Liver (tissue), 9 donors: ENCODE data around the gene PAK1IP1. TPM values are rescaled to one million over a fixed set of nuclear protein-coding genes. Genes with fewer than 3 reads are reported as not detected.
"Not testable (repeated sequence)": the region's sequence is repeated elsewhere in the genome, so short reads cannot be mapped to it uniquely, and the experiment has no call there.

Experiments used
- DNase-seq: peaks from one replicate; pipeline ENCODE4 v3.0.0-alpha.2; 2017; ENCODE audit warnings: low spot score
- H3K27ac ChIP-seq, 2 donors: one replicate each; pipeline ENCODE4 v1.7.0; 2013; ENCODE audit warnings: inconsistent platforms in 2 of 2, low read length in 2 of 2, control low read depth in 1 of 2, low read depth in 1 of 2, mild to moderate bottlenecking in 1 of 2
- H3K27me3 ChIP-seq, 4 donors: one replicate each; pipeline versions ENCODE4 v1.6.1 to v1.7.0; 2013; ENCODE audit warnings: low read length in 3 of 4, inconsistent platforms in 1 of 4, mild to moderate bottlenecking in 1 of 4, moderate library complexity in 1 of 4; ENCODE audit not compliant: control insufficient read depth in 4 of 4, insufficient read depth in 4 of 4
- H3K36me3 ChIP-seq, 4 donors: one replicate each; pipeline versions ENCODE4 v1.6.1 to v1.7.0; 2013; ENCODE audit warnings: low read length in 3 of 4, mild to moderate bottlenecking in 3 of 4, low read depth in 1 of 4, moderate library complexity in 1 of 4; ENCODE audit not compliant: control insufficient read depth in 4 of 4, insufficient read depth in 3 of 4
- H3K4me1 ChIP-seq, 4 donors: one replicate each; pipeline versions ENCODE4 v1.6.1 to v1.7.0; 2013; ENCODE audit warnings: low read length in 3 of 4, mild to moderate bottlenecking in 3 of 4, moderate library complexity in 1 of 4; ENCODE audit not compliant: control insufficient read depth in 4 of 4, insufficient read depth in 4 of 4
- H3K4me3 ChIP-seq, 3 donors: one replicate each; pipeline versions ENCODE4 v1.6.1 to v1.7.0; 2013; ENCODE audit warnings: low read length in 3 of 3, control low read depth in 1 of 3, low read depth in 1 of 3, mild to moderate bottlenecking in 1 of 3
- H3K9ac ChIP-seq, 2 donors: one replicate each; pipeline ENCODE4 v1.7.0; 2013; ENCODE audit warnings: low read length in 2 of 2, mild to moderate bottlenecking in 2 of 2, moderate library complexity in 2 of 2, control low read depth in 1 of 2, low read depth in 1 of 2
- H3K9me3 ChIP-seq, 4 donors: one replicate each; pipeline versions ENCODE4 v1.6.1 to v1.7.0; 2013; ENCODE audit warnings: low read length in 3 of 4; ENCODE audit not compliant: control insufficient read depth in 4 of 4
- EGR1 ChIP-seq, 2 donors: IDR thresholded peaks; 2 replicates each; pipeline ENCODE4 v1.6.1; 2016 to 2018; ENCODE audit warnings: antibody characterized with exemption in 2 of 2, low read depth in 2 of 2
- FOXA1 ChIP-seq: IDR thresholded peaks from 2 replicates; pipeline ENCODE4 v1.6.1; 2016; ENCODE audit warnings: antibody characterized with exemption
- FOXA2 ChIP-seq: IDR thresholded peaks from 2 replicates; pipeline ENCODE4 v1.6.1; 2016; ENCODE audit warnings: antibody characterized with exemption
- GABPA ChIP-seq, 2 donors: IDR thresholded peaks in 1 of 2; conservative IDR thresholded peaks in 1 of 2; 2 replicates each; pipeline ENCODE4 v1.6.1; 2016; ENCODE audit warnings: antibody characterized with exemption in 2 of 2, mild to moderate bottlenecking in 1 of 2, moderate library complexity in 1 of 2
- HNF4A ChIP-seq, 2 donors: conservative IDR thresholded peaks; 2 replicates each; pipeline ENCODE4 v1.6.1; 2016; ENCODE audit warnings: antibody characterized with exemption in 2 of 2, mild to moderate bottlenecking in 2 of 2
- HNF4G ChIP-seq: IDR thresholded peaks from 2 replicates; pipeline ENCODE4 v1.6.1; 2016; ENCODE audit warnings: antibody characterized with exemption
- JUND ChIP-seq, 2 donors: IDR thresholded peaks; 2 replicates each; pipeline ENCODE4 v1.6.1; 2016; ENCODE audit warnings: antibody characterized with exemption in 2 of 2
- RAD21 ChIP-seq, 2 donors: IDR thresholded peaks; 2 replicates each; pipeline ENCODE4 v1.6.1; 2016; ENCODE audit warnings: antibody characterized with exemption in 2 of 2, mild to moderate bottlenecking in 2 of 2
- RXRA ChIP-seq, 2 donors: IDR thresholded peaks; 2 replicates each; pipeline ENCODE4 v1.6.1; 2017 to 2018; ENCODE audit warnings: antibody characterized with exemption in 2 of 2, mild to moderate bottlenecking in 1 of 2
- SP1 ChIP-seq: IDR thresholded peaks from 2 replicates; pipeline ENCODE4 v1.6.1; 2018; ENCODE audit warnings: antibody characterized with exemption, mild to moderate bottlenecking
- TAF1 ChIP-seq: conservative IDR thresholded peaks from 2 replicates; pipeline ENCODE4 v1.6.1; 2016; ENCODE audit warnings: antibody characterized with exemption, mild to moderate bottlenecking
- YY1 ChIP-seq: IDR thresholded peaks from 2 replicates; pipeline ENCODE4 v1.6.1; 2016; ENCODE audit warnings: antibody characterized with exemption, mild to moderate bottlenecking
- WGBS: extraction: QIAGEN DNeasy Blood & Tissue Kit; methylation state at CpG from one replicate; pipeline ENCODE4 v1.1.7; 2013; 5-methylcytosine and 5-hydroxymethylcytosine counted together
- polyA plus RNA-seq, 2 donors: library from polyadenylated mRNA; stranded (reverse) in 1 of 2; unstranded in 1 of 2; fragments of 200-250 nt in 1 of 2; fragments of >200 nt in 1 of 2; fragmentation: Nextera tagmentation in 1 of 2; extraction: Ambion mirVana in 1 of 2; gene quantifications; one replicate each; pipeline versions ENCODE4 v1.2.1 to v1.2.3, GENCODE V29; 2013 to 2015
- total RNA-seq, 2 donors: library from RNA; depleted of rRNA; stranded (reverse); fragments of >200 nt; gene quantifications; one replicate each; pipeline ENCODE4 v1.2.3, GENCODE V29; 2014
- TF ChIP-seq, protein P1 (sequence below): IDR thresholded peaks from 2 replicates; pipeline ENCODE4 v1.6.1; 2016; ENCODE audit warnings: antibody characterized with exemption
- TF ChIP-seq, protein P2 (sequence below): IDR thresholded peaks from 2 replicates; pipeline ENCODE4 v1.6.1; 2016; ENCODE audit warnings: antibody characterized with exemption, mild to moderate bottlenecking
- TF ChIP-seq, protein P3 (sequence below): IDR thresholded peaks from 2 replicates; pipeline ENCODE4 v1.6.1; 2016; ENCODE audit warnings: antibody characterized with exemption
- TF ChIP-seq, protein P4 (sequence below): fragments of 150-350 bp; IDR thresholded peaks from 2 replicates; pipeline ENCODE4 v1.5.1; 2017; ENCODE audit warnings: improper control_type of control experiment, low read depth, low read length; ENCODE audit not compliant: missing input control
- donor health status: healthy.
- donor health status: healthy.
- donor health status: healthy.
- donor health status: healthy.
- donor health status: healthy.

The PAK1IP1 gene
- total and polyA plus RNA-seq, 4 donors, result 6.0 to 10.8 (median 7.7) TPM

DNA sequence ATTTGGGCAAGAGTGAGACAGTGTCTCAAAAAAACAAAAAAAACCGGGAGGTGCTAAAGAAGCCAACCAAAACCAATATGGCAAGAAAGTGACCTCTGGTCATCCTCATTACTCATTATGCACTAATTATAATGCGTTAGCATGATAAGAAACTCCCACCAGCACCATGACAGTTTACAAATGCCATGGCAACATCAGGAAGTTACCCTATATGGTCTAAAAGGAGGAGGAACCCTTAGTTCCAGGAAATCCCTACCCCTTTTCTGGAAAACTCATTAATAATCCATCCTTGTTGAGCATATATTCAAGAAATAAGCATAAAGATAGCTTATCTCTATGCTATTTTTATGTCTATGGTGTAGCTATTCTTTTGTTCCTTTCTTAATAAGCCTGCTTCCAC, 32.0 kb upstream of the PAK1IP1 start:
- Histone ChIP-seq H3K4me1 (no peaks in the 10 kb centered on the region), H3K36me3 (no peaks in the 10 kb centered on the region), H3K4me3 (no peak overlapping the region), H3K9me3 (peaks cover 0 to 6% (median 0%) of the 10 kb centered on the region in 4 donors), H3K27me3 (no peaks in the 10 kb centered on the region), H3K27ac (no peak overlapping the region), H3K9ac (no peak overlapping the region)
- no peak for DNase-seq
- no peak for TF ChIP-seq EGR1 (IDR thresholded peaks at IDR 0.05; ENCODE audit: low read depth in 2 of 2)
- no peak for TF ChIP-seq SP1
- TF ChIP-seq FOXA1, result no peak
- no peak for TF ChIP-seq TAF1
- TF ChIP-seq JUND (IDR thresholded peaks at IDR 0.05), result no peak
- TF ChIP-seq, protein P1, sequence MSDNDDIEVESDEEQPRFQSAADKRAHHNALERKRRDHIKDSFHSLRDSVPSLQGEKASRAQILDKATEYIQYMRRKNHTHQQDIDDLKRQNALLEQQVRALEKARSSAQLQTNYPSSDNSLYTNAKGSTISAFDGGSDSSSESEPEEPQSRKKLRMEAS, result no peak
- no peak for TF ChIP-seq GABPA (IDR thresholded peaks at IDR 0.05 in 1 of 2, conservative IDR thresholded peaks at IDR 0.05 in 1 of 2)
- TF ChIP-seq, protein P2, sequence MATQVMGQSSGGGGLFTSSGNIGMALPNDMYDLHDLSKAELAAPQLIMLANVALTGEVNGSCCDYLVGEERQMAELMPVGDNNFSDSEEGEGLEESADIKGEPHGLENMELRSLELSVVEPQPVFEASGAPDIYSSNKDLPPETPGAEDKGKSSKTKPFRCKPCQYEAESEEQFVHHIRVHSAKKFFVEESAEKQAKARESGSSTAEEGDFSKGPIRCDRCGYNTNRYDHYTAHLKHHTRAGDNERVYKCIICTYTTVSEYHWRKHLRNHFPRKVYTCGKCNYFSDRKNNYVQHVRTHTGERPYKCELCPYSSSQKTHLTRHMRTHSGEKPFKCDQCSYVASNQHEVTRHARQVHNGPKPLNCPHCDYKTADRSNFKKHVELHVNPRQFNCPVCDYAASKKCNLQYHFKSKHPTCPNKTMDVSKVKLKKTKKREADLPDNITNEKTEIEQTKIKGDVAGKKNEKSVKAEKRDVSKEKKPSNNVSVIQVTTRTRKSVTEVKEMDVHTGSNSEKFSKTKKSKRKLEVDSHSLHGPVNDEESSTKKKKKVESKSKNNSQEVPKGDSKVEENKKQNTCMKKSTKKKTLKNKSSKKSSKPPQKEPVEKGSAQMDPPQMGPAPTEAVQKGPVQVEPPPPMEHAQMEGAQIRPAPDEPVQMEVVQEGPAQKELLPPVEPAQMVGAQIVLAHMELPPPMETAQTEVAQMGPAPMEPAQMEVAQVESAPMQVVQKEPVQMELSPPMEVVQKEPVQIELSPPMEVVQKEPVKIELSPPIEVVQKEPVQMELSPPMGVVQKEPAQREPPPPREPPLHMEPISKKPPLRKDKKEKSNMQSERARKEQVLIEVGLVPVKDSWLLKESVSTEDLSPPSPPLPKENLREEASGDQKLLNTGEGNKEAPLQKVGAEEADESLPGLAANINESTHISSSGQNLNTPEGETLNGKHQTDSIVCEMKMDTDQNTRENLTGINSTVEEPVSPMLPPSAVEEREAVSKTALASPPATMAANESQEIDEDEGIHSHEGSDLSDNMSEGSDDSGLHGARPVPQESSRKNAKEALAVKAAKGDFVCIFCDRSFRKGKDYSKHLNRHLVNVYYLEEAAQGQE, result no peak
- no peak for TF ChIP-seq RXRA (IDR thresholded peaks at IDR 0.05)
- no peak for TF ChIP-seq HNF4G
- TF ChIP-seq YY1, result no peak
- no peak for TF ChIP-seq HNF4A (conservative IDR thresholded peaks at IDR 0.05)
- 84% methylated on average over 2 of the region's 2 CpGs for WGBS

DNA sequence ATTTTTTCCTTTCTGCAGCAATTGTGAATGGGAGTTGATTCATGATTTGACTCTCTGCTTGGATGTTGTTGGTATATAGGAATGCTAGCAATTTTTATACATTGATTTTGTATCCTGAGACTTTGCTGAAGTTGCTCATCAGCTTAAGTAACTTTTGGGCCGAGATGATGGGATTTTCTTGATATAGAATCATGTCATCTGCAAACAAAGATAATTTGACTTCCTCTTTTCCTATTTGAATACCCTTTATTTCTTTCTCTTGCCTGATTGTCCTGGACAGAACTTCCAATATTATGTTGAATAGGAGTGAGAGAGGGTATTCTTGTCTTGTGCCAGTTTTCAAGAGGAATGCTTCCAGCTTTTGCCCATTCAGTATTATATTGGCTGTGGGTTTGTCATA, 29.2 kb upstream of the PAK1IP1 start:
- 57% methylated on average over 1 of the region's 1 CpG for WGBS
- DNase-seq, H3K4me1 ChIP-seq: not testable (repeated sequence)

DNA sequence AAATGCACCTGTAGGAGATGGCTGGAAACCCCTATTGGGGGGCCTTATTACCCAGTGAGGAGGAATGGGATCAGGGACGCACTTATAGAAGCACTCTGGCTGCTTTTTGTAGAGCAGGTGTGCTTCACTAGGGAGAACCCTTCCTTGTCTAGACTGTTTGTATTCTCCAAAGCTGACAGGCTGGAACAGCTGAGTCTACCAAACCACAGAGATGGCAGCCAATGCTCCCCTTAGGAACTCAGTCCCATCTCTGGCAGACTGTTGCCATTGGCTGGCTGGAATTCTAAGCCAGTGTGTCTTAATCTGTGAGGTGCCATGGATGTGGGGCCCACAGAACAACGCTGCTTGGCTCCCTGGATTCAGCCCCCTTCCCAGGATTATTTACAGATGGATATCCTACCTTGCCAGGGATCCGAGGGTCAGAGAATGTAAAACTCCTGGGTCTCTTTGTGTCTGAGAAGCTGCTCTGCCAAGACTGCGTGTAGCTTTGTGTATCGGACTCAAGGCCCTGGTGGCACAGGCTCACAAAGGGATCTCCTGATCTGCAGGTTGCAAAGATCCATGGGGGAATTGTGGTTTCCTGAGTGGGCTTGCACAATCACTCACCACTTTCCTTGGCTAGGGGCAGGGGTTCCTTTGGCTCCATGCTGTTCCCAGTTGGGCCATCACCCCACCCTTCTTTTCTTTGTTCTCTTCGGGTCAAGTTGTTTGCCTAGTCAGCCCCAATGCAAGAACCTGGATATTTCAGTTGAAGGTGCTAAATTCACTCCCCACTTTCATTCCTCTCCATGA, 26.4 kb upstream of the PAK1IP1 start:
- Histone ChIP-seq H3K27ac (no peak overlapping the region), H3K4me3 (no peak overlapping the region)
- WGBS, result 77% methylated on average over 6 of the region's 6 CpGs
- TF ChIP-seq YY1, result no peak
- TF ChIP-seq GABPA (IDR thresholded peaks at IDR 0.05 in 1 of 2, conservative IDR thresholded peaks at IDR 0.05 in 1 of 2), result no peak
- TF ChIP-seq, protein P3, sequence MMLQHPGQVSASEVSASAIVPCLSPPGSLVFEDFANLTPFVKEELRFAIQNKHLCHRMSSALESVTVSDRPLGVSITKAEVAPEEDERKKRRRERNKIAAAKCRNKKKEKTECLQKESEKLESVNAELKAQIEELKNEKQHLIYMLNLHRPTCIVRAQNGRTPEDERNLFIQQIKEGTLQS, result no peak
- TF ChIP-seq RAD21 (IDR thresholded peaks at IDR 0.05), result no peak
- TF ChIP-seq, protein P2, result no peak
- TF ChIP-seq EGR1 (IDR thresholded peaks at IDR 0.05; ENCODE audit: low read depth in 2 of 2), result no peak
- TF ChIP-seq, protein P4, sequence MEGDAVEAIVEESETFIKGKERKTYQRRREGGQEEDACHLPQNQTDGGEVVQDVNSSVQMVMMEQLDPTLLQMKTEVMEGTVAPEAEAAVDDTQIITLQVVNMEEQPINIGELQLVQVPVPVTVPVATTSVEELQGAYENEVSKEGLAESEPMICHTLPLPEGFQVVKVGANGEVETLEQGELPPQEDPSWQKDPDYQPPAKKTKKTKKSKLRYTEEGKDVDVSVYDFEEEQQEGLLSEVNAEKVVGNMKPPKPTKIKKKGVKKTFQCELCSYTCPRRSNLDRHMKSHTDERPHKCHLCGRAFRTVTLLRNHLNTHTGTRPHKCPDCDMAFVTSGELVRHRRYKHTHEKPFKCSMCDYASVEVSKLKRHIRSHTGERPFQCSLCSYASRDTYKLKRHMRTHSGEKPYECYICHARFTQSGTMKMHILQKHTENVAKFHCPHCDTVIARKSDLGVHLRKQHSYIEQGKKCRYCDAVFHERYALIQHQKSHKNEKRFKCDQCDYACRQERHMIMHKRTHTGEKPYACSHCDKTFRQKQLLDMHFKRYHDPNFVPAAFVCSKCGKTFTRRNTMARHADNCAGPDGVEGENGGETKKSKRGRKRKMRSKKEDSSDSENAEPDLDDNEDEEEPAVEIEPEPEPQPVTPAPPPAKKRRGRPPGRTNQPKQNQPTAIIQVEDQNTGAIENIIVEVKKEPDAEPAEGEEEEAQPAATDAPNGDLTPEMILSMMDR, result no peak
- TF ChIP-seq HNF4G, result no peak
- TF ChIP-seq TAF1, result no peak
- TF ChIP-seq, protein P1, result no peak
- no peak for TF ChIP-seq FOXA2
- TF ChIP-seq SP1, result no peak

More for the DNA sequence above, 29.2 kb upstream of the PAK1IP1 start:
- not testable (repeated sequence) for H3K27me3 ChIP-seq, H3K9me3 ChIP-seq, H3K9ac ChIP-seq, H3K36me3 ChIP-seq, H3K4me3 ChIP-seq, H3K27ac ChIP-seq

More for the DNA sequence above, 26.4 kb upstream of the PAK1IP1 start:
- no peak for DNase-seq
- Histone ChIP-seq H3K9me3 (peaks cover 0 to 6% (median 0%) of the 10 kb centered on the region in 4 donors), H3K27me3 (no peaks in the 10 kb centered on the region), H3K4me1 (no peaks in the 10 kb centered on the region), H3K9ac (no peak overlapping the region), H3K36me3 (no peaks in the 10 kb centered on the region)
